GM21529 (cell line): ENCODE data around the gene GNA14.
"Not testable (repeated sequence)": the region's sequence is repeated elsewhere in the genome, so short reads cannot be mapped to it uniquely, and the experiment has no call there.

Experiments used
- ATAC-seq: cut with Tn5 transposase; IDR thresholded peaks from one replicate; pipeline ENCODE4 v1.9.1; 2021; ENCODE audit not compliant: unreplicated experiment

GNA14 gene

DNA sequence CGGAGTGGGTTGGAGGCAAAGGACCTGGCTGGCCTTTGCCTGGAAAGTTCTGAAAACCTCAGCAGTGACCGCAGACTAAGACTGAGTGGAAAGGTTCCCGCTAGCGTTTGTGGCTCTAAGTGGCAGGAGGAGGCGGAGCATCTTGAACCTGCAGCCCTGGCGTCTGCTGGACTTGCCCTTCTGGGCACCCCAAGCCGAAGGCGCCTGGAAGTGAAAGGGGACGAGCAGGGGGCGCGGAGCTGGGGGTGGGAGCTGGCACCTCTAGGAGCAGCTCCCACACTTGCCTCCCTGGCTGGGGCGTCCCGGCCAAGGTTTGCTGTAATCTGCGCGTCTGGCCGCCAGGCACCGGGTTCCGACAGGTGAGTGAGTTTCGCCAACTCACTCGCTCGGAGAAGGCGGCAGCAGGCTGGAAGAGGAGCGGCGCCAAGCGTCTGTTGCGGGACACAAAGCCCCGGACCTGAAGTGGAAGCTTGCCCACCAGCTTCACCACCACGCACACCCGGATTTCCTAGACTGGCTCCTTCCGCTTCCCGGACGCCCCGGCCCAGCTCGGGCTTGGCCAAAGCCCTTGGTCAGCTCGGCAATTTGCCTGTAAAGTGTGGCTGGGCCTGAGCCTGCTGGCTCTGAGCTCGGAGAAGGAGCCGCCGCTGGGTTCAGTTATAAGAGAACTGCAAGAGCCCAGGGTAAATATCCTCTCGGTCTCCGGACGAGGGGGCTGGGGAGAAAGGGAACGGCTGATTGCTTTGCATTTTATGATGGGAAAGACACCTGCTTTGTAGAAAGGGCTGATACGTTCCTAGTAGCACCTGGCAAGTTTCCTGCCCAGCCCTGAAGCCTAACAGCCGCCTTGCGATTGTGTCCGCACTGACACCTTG is at the start of gene GNA14:
Gene GNA14 (minus strand): TSS at position 89 of the 875 bp plus-strand sequence. CDS start 529 bp downstream, outside the sequence.
- no peak for ATAC-seq

- ATAC-seq = no peak
These were observed 49.3 kb upstream of the GNA14 start for GRCh38 chr9:77697238-77697984.

DNA sequence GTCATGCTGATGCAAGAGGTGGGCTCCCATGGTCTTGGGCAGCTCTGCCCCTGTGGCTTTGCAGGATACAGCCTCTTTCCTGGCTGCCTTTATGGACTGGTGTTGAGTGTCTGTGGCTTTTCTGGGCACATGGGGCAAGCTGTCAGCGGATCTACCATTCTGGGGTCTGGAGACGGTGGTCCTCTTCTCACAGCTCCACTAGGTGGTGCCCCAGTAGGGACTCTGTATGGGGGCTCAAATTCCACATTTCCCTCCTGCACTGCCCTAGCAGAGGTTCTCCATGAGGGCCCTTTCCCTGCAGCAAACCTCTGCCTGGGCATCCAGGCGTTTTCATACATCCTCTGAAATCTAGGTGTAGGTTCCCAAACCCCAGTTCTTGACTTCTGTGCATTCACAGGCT is 42.6 kb upstream of the GNA14 start:
- ATAC-seq = not testable (repeated sequence)

DNA sequence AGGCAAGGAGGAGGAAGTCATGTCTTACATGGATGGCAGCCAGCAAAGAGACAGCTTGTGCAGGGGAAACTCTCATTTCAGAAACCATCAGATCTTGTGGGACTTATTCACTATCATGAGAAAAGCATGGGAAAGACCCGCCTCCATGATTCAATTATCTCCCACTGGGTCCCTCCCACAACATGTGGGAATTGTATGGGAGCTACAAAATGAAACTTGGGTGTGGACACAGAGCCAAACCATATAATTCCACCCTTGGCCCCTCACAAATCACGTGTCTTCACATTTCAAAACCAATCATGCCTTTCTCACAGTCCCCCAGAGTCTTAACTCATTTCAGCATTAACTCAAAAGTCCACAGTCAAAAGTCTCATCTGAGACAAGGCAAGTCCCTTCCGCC is 42.0 kb upstream of the GNA14 start:
- not testable (repeated sequence) for ATAC-seq

- ATAC-seq = not testable (repeated sequence)
These were observed 39.6 kb upstream of the GNA14 start for GRCh38 chr9:77687737-77688136.

GRCh38 chr9:77680581-77680980 is 32.5 kb upstream of the GNA14 start:
- no peak for ATAC-seq

- ATAC-seq = no peak
These were observed 31.7 kb upstream of the GNA14 start for GRCh38 chr9:77679661-77680368.

- no peak for ATAC-seq
These were observed 31.0 kb upstream of the GNA14 start for GRCh38 chr9:77679088-77679487.

DNA sequence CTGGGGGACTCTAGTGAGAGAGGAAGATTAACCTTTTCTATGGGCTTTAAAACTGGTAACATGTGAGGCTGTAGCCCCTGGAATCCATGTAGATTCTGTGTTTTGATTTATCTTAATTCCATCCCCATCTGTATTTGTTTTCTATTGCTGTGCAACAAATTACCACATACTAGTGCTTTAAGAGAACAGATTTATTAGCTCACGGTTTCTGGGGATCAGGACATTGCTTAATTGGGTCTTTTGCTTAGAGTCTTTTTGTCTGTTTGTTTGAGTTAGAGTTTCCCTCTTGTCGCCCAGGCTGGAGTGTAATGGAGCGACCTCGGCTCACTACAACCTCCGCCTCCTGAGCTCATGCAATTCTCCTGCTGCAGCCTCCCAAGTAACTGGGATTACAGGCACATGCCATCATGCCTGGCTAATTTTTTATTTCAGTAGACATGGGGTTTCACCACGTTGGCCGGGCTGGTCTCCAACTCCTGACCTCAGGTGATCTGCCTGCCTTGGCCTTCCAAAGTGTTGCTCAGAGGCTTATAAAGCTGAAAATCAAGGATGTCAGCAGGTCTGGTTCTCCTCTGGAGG is 29.9 kb upstream of the GNA14 start:
- ATAC-seq = no peak

- no peak for ATAC-seq
These were observed 29.3 kb upstream of the GNA14 start for GRCh38 chr9:77677397-77677796.

GRCh38 chr9:77673941-77674791 is 26.0 kb upstream of the GNA14 start:
- no peak for ATAC-seq

- ATAC-seq = no peak
These were observed 24.1 kb upstream of the GNA14 start for GRCh38 chr9:77672183-77672582.

- ATAC-seq = no peak
These were observed 19.0 kb upstream of the GNA14 start for GRCh38 chr9:77667151-77667550.

GRCh38 chr9:77663754-77664153 is 15.6 kb upstream of the GNA14 start:
- no peak for ATAC-seq

GRCh38 chr9:77661566-77662085 is 13.5 kb upstream of the GNA14 start:
- ATAC-seq = no peak

- ATAC-seq = no peak
These were observed 11.8 kb upstream of the GNA14 start for GRCh38 chr9:77659926-77660325.

- no peak for ATAC-seq
These were observed 3.1 kb upstream of the GNA14 start for GRCh38 chr9:77651203-77651602.

DNA sequence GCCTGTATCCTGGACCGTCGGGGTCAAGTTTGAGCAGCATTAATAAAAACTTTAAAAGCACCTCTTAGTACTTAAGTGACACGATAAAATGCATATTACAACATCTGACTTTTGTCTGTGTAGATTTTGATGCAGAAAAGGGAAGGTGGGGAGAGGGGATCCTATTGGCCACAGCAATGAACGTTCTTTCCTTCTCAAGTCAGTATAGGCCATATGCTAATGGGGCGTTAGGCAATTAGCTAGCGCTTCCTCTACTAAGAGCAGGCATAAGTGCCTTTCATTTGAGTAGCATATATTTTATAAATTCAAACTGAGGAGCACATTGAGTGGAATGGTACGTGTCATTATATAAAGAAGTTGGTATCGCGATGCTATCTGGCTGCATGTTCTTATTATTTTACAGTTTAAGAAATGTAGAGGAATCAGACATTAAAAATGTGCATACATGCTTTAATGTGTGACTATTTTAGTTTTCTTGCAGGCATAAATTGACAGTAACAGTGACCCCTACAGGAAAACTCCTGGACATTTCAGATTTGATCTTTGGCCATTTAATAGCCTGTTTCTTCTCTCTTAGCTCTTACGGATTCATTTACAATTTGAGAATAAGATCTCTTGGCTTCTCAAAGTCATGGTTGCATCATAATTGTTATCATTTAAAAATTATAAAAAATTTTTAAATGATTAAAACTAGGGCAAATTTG is 1.1 kb upstream of the GNA14 start:
- no peak for ATAC-seq
